B cell (primary cell): ENCODE data around the gene P4HA3. TPM values are rescaled to one million over a fixed set of nuclear protein-coding genes. Genes with fewer than 3 reads are reported as not detected.

ENCODE experiments used
- ATAC-seq: fragments of 200-7000 bp; cut with Tn5 transposase; one replicate; pipeline ENCODE4 v1.10.0; 2021; ENCODE audit warnings: low read depth, mild to moderate bottlenecking, moderate number of reproducible peaks, moderate library complexity
- CTCF ChIA-PET: fragments of 350-600 bp; sonication (Branson Sonifier 250); formaldehyde crosslinking; loops from one replicate; lab custom pipeline; 2021; ENCODE audit warnings: antibody characterized with exemption, inconsistent platforms; lab: Charles Lee
- POLR2A ChIA-PET: fragments of 350-600 bp; sonication (Branson Sonifier 250); formaldehyde crosslinking; loops from one replicate; lab custom pipeline; 2021; ENCODE audit warnings: antibody characterized with exemption; lab: Charles Lee
- DNase-seq: peaks from one replicate; pipeline ENCODE4 v3.0.0; 2013
- H2AFZ ChIP-seq: 2 replicates; pipeline ENCODE4 v1.6.1; 2012; ENCODE audit warnings: mild to moderate bottlenecking, low read depth, low read length; ENCODE audit not compliant: insufficient read depth, poor library complexity, severe bottlenecking
- H3K27ac ChIP-seq, 2 donors: 1 replicate in 1 of 2; 2 replicates in 1 of 2; pipeline ENCODE4 v1.5.1; 2012 to 2013; ENCODE audit warnings: low read length in 2 of 2, mild to moderate bottlenecking in 2 of 2, moderate library complexity in 1 of 2
- H3K27me3 ChIP-seq, 4 experiments: fragments of 200-600 bp in 1 of 4; sonication (generic) in 1 of 4; replicated peaks in 1 of 4; 1 replicate in 2 of 4; 2 replicates in 2 of 4; pipeline versions ENCODE4 v1.6.1 to v1.7.0; 2013 to 2016; ENCODE audit warnings: low read length in 3 of 4, mild to moderate bottlenecking in 2 of 4, mixed read lengths in 1 of 4, moderate library complexity in 1 of 4; ENCODE audit not compliant: insufficient read depth in 4 of 4, control insufficient read depth in 3 of 4; ENCODE audit errors: control extremely low read depth in 1 of 4
- H3K36me3 ChIP-seq, 2 experiments: replicated peaks in 1 of 2; 1 replicate in 1 of 2; 2 replicates in 1 of 2; pipeline versions ENCODE4 v1.6.1 to v1.7.1; 2013; ENCODE audit warnings: low read length in 1 of 2; ENCODE audit not compliant: insufficient read depth in 2 of 2, control insufficient read depth in 1 of 2; ENCODE audit errors: control extremely low read depth in 1 of 2, extremely low read depth in 1 of 2
- H3K4me1 ChIP-seq, 2 donors: fragments of 200-600 bp in 1 of 2; sonication (generic) in 1 of 2; 1 replicate in 1 of 2; 2 replicates in 1 of 2; pipeline versions ENCODE4 v1.5.1 to v1.6.1; 2013 to 2017; ENCODE audit warnings: low read length in 2 of 2; ENCODE audit not compliant: control insufficient read depth in 2 of 2, insufficient read depth in 2 of 2
- H3K4me2 ChIP-seq: replicated peaks from 2 replicates; pipeline ENCODE3; 2012; ENCODE audit warnings: mild to moderate bottlenecking, low read depth, low read length; ENCODE audit not compliant: poor library complexity, severe bottlenecking
- H3K4me3 ChIP-seq, 5 experiments: fragments of 200-600 bp in 1 of 5; sonication (generic) in 1 of 5; 1 replicate in 3 of 5; 2 replicates in 2 of 5; pipeline versions ENCODE4 v1.5.1 to v1.7.0; 2011 to 2016; ENCODE audit warnings: low read length in 4 of 5, mild to moderate bottlenecking in 4 of 5, low read depth in 2 of 5, control low read depth in 1 of 5, moderate library complexity in 1 of 5; ENCODE audit not compliant: insufficient read depth in 1 of 5; ENCODE audit errors: control extremely low read depth in 1 of 5, extremely low read depth in 1 of 5
- H3K79me2 ChIP-seq: fragments of 200-600 bp; sonication (generic); one replicate; pipeline ENCODE4 v1.6.0; 2016; ENCODE audit warnings: low read length; ENCODE audit not compliant: control insufficient read depth, insufficient read depth
- H3K9ac ChIP-seq: fragments of 200-600 bp; sonication (generic); 2 replicates; pipeline ENCODE4 v1.6.1; 2017; ENCODE audit warnings: mild to moderate bottlenecking, low read length, moderate library complexity
- H3K9me3 ChIP-seq, 3 donors: one replicate each; pipeline versions ENCODE4 v1.6.1 to v1.7.1; 2013; ENCODE audit warnings: low read length in 2 of 3; ENCODE audit not compliant: control insufficient read depth in 2 of 3, insufficient read depth in 1 of 3; ENCODE audit errors: control extremely low read depth in 1 of 3
- H4K20me1 ChIP-seq: 2 replicates; pipeline ENCODE4 v1.6.0; 2012; ENCODE audit warnings: mild to moderate bottlenecking, low read length; ENCODE audit not compliant: insufficient read depth, control insufficient read depth, poor library complexity, severe bottlenecking
- H3K27ac Mint-ChIP-seq: one replicate; pipeline ENCODE4 v1.8.0; 2021; ENCODE audit warnings: mixed read lengths
- H3K27me3 Mint-ChIP-seq: one replicate; pipeline ENCODE4 v1.8.0; 2021; ENCODE audit warnings: mixed read lengths
- H3K4me1 Mint-ChIP-seq: one replicate; pipeline ENCODE4 v1.8.0; 2021; ENCODE audit warnings: mixed read lengths
- H3K4me3 Mint-ChIP-seq: one replicate; pipeline ENCODE4 v1.8.0; 2021; ENCODE audit warnings: mixed read lengths
- H3K9me3 Mint-ChIP-seq: one replicate; pipeline ENCODE4 v1.8.0; 2022; ENCODE audit warnings: mixed read lengths; ENCODE audit not compliant: insufficient read depth
- EZH2 ChIP-seq: IDR thresholded peaks from 2 replicates; pipeline ENCODE4 v1.6.1; 2012; ENCODE audit warnings: borderline replicate concordance, low read depth, mild to moderate bottlenecking, moderate library complexity, low read length; ENCODE audit not compliant: insufficient read depth, poor library complexity, severe bottlenecking
- WGBS: methylation state at CpG from one replicate; pipeline ENCODE4 v1.1.5; 2013; ENCODE audit warnings: missing lambda C conversion rate; ENCODE audit not compliant: insufficient coverage; 5-methylcytosine and 5-hydroxymethylcytosine counted together
- intact Hi-C: fragments of 100-400 bp; cut with micrococcal nuclease; formaldehyde crosslinking; loops from one replicate; pipeline ENCODE4 v1.10.0; 2022
- polyA plus RNA-seq: library from polyadenylated mRNA; depleted of rRNA; stranded (reverse); fragments of >200 nt; gene quantifications from 2 replicates; pipeline ENCODE4 v1.2.3, GENCODE V29; 2012
- total RNA-seq, 2 donors: library from RNA; stranded (reverse); fragments of 120-200 nt in 1 of 2; gene quantifications; 1 replicate in 1 of 2; 2 replicates in 1 of 2; pipeline versions ENCODE4 v1.2.3 to v1.2.4, GENCODE V29; 2013 to 2022
- TF ChIP-seq, protein P1 (sequence below): fragments of 200-600 bp; IDR thresholded peaks from one replicate; pipeline ENCODE4 v1.8.0; 2022; ENCODE audit warnings: antibody characterized with exemption, mild to moderate bottlenecking

P4HA3 gene
- total and polyA plus RNA-seq, 2 donors (not counting 1 experiment from before 2014, with no cell fraction given): not detected

- Mint-ChIP-seq H3K27me3 (no peaks in the 10 kb centered on the region), H3K27ac (no peak overlapping the region), H3K4me3 (no peak overlapping the region), H3K9me3 (no peaks in the 10 kb centered on the region), H3K4me1 (no peaks in the 10 kb centered on the region)
- intact Hi-C loops: no loop called here
- no peak overlapping the region for H3K27ac ChIP-seq
- no peaks in the 10 kb centered on the region for H3K4me1 ChIP-seq
- ChIA-PET POLR2A (no interaction called here), CTCF (no interaction called here)
- no peak for ATAC-seq
- no peaks in the 10 kb centered on the region for H4K20me1 ChIP-seq
- peaks cover 0 to 12% of the 10 kb centered on the region in 2 experiments for H3K36me3 ChIP-seq
- H3K4me3 ChIP-seq: no peak overlapping the region
- H3K9me3 ChIP-seq: no peaks in the 10 kb centered on the region
- H3K4me2 ChIP-seq: no peak overlapping the region
- no peak for DNase-seq
- no peak overlapping the region for H3K9ac ChIP-seq
- no peaks in the 10 kb centered on the region for H3K79me2 ChIP-seq
- 94% methylated on average over 2 of the region's 2 CpGs for WGBS
- H3K27me3 ChIP-seq: no peaks in the 10 kb centered on the region
- no peak overlapping the region for H2AFZ ChIP-seq
- TF ChIP-seq, protein P1, sequence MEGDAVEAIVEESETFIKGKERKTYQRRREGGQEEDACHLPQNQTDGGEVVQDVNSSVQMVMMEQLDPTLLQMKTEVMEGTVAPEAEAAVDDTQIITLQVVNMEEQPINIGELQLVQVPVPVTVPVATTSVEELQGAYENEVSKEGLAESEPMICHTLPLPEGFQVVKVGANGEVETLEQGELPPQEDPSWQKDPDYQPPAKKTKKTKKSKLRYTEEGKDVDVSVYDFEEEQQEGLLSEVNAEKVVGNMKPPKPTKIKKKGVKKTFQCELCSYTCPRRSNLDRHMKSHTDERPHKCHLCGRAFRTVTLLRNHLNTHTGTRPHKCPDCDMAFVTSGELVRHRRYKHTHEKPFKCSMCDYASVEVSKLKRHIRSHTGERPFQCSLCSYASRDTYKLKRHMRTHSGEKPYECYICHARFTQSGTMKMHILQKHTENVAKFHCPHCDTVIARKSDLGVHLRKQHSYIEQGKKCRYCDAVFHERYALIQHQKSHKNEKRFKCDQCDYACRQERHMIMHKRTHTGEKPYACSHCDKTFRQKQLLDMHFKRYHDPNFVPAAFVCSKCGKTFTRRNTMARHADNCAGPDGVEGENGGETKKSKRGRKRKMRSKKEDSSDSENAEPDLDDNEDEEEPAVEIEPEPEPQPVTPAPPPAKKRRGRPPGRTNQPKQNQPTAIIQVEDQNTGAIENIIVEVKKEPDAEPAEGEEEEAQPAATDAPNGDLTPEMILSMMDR: no peak
- TF ChIP-seq EZH2: no peak
Observed at GRCh38 chr11:74347381-74347780, 35.9 kb upstream of the P4HA3 start.

- Mint-ChIP-seq H3K9me3 (no peaks in the 10 kb centered on the region), H3K27ac (no peak overlapping the region), H3K4me1 (no peaks in the 10 kb centered on the region), H3K27me3 (no peaks in the 10 kb centered on the region), H3K4me3 (no peak overlapping the region)
- Histone ChIP-seq H4K20me1 (no peaks in the 10 kb centered on the region), H3K9me3 (no peaks in the 10 kb centered on the region), H3K36me3 (peaks cover 0 to 21% of the 10 kb centered on the region in 2 experiments), H3K4me1 (no peaks in the 10 kb centered on the region), H3K9ac (no peak overlapping the region), H3K4me2 (no peak overlapping the region), H3K27ac (no peak overlapping the region), H3K79me2 (no peaks in the 10 kb centered on the region), H3K4me3 (no peak overlapping the region), H3K27me3 (no peaks in the 10 kb centered on the region), H2AFZ (no peak overlapping the region)
- intact Hi-C loops: no loop called here
- ChIA-PET CTCF (no interaction called here), POLR2A (no interaction called here)
- DNase-seq: no peak
- ATAC-seq: no peak
- TF ChIP-seq, protein P1: no peak
- no peak for TF ChIP-seq EZH2
- WGBS: no CpG with 5 or more reads among the region's 1 CpG
Observed at GRCh38 chr11:74345420-74345819, 34.0 kb upstream of the P4HA3 start.
